Keratinocyte (primary cell): ENCODE measurements around the gene ARNT2. TPM values are rescaled to one million over a fixed set of nuclear protein-coding genes. Genes with fewer than 3 reads are reported as not detected.

Source experiments
- DNase-seq: peaks from one replicate; pipeline ENCODE4 v3.0.0-alpha.2; 2011; ENCODE audit warnings: low read depth, missing footprints, low spot score
- FAIRE-seq: peaks from 2 replicates; lab custom pipeline; 2011; peaks lifted over from hg19 to GRCh38; lab: Jason Lieb, UNC
- H2AFZ ChIP-seq: 2 replicates; pipeline ENCODE4 v1.6.0; 2012; ENCODE audit warnings: low read length, control low read depth, inconsistent platforms; ENCODE audit not compliant: control insufficient read depth
- H3K27ac ChIP-seq: 2 replicates; pipeline ENCODE4 v1.5.1; 2011; ENCODE audit warnings: low read length; ENCODE audit not compliant: control insufficient read depth, insufficient read depth
- H3K27me3 ChIP-seq: 3 replicates; pipeline ENCODE4 v1.6.0; 2011; ENCODE audit warnings: low read length; ENCODE audit not compliant: control insufficient read depth, insufficient read depth; ENCODE audit errors: extremely low read depth
- H3K36me3 ChIP-seq, 2 experiments: 2 replicates in 1 of 2; 3 replicates in 1 of 2; pipeline ENCODE4 v1.5.1; 2011; ENCODE audit warnings: low read length in 2 of 2, mild to moderate bottlenecking in 1 of 2; ENCODE audit not compliant: control insufficient read depth in 2 of 2, insufficient read depth in 2 of 2; ENCODE audit errors: extremely low read depth in 1 of 2
- H3K4me1 ChIP-seq: 3 replicates; pipeline ENCODE4 v1.5.1; 2011; ENCODE audit warnings: low read length; ENCODE audit not compliant: control insufficient read depth, insufficient read depth; ENCODE audit errors: extremely low read depth
- H3K4me2 ChIP-seq: 3 replicates; pipeline ENCODE4 v1.6.0; 2011; ENCODE audit warnings: low read depth, low read length; ENCODE audit not compliant: control insufficient read depth, insufficient read depth; ENCODE audit errors: extremely low read depth
- H3K4me3 ChIP-seq, 3 experiments: fragments of 200-600 bp in 1 of 3; sonication (generic) in 1 of 3; 2 replicates in 2 of 3; 3 replicates in 1 of 3; pipeline ENCODE4 v1.5.1; 2011 to 2016; ENCODE audit warnings: low read length in 3 of 3, mild to moderate bottlenecking in 3 of 3, control low read depth in 2 of 3, inconsistent platforms in 1 of 3, low read depth in 1 of 3, mixed read lengths in 1 of 3, mixed run types in 1 of 3, moderate library complexity in 1 of 3; ENCODE audit not compliant: control insufficient read depth in 2 of 3, insufficient read depth in 2 of 3; ENCODE audit errors: extremely low read depth in 1 of 3
- H3K79me2 ChIP-seq: 2 replicates; pipeline ENCODE4 v1.6.0; 2012; ENCODE audit warnings: low read length; ENCODE audit not compliant: control insufficient read depth, insufficient read depth
- H3K9ac ChIP-seq: 3 replicates; pipeline ENCODE4 v1.6.0; 2011; ENCODE audit warnings: low read length; ENCODE audit not compliant: control insufficient read depth, insufficient read depth; ENCODE audit errors: extremely low read depth
- H3K9me1 ChIP-seq: 3 replicates; pipeline ENCODE4 v1.6.0; 2011; ENCODE audit warnings: low read length; ENCODE audit not compliant: control insufficient read depth, insufficient read depth; ENCODE audit errors: extremely low read depth
- H3K9me3 ChIP-seq: 2 replicates; pipeline ENCODE4 v1.5.1; 2012; ENCODE audit warnings: low read depth, low read length; ENCODE audit not compliant: control insufficient read depth
- H4K20me1 ChIP-seq: 3 replicates; pipeline ENCODE4 v1.6.0; 2011; ENCODE audit warnings: low read length; ENCODE audit not compliant: control insufficient read depth, insufficient read depth; ENCODE audit errors: extremely low read depth
- CTCF ChIP-seq, 3 experiments: IDR thresholded peaks in 1 of 3; conservative IDR thresholded peaks in 1 of 3; optimal IDR thresholded peaks in 1 of 3; 2 replicates in 2 of 3; 3 replicates in 1 of 3; pipeline versions ENCODE3 to v1.5.1; 2011; ENCODE audit warnings: low read length in 3 of 3, mild to moderate bottlenecking in 3 of 3, moderate library complexity in 2 of 3, control low read depth in 1 of 3, inconsistent platforms in 1 of 3; ENCODE audit not compliant: insufficient read depth in 2 of 3; ENCODE audit errors: extremely low read depth in 1 of 3
- EZH2 ChIP-seq: IDR thresholded peaks from one replicate; pipeline ENCODE4 v1.6.1; 2012; ENCODE audit warnings: inconsistent platforms, mild to moderate bottlenecking, low read length, moderate library complexity
- dilution Hi-C: fragments of 300-500 bp; cut with MboI; formaldehyde crosslinking; loops from one replicate; pipeline ENCODE4 v1.7.0; 2020; ENCODE audit warnings: low sequenced_read_pairs; ENCODE audit not compliant: extremely low pct_ligation_motif_present
- polyA plus RNA-seq, 5 experiments: library from polyadenylated mRNA; depleted of rRNA in 3 of 5; stranded (reverse) in 3 of 5; stranded (forward) in 1 of 5; unstranded in 1 of 5; fragments of >200 nt; gene quantifications; 1 replicate in 1 of 5; 2 replicates in 3 of 5; 3 replicates in 1 of 5; pipeline versions ENCODE4 v1.2.1 to v1.2.3, GENCODE V29; 2011 to 2012; ENCODE audit warnings: missing spikeins in 2 of 5, low read depth in 1 of 5, low replicate concordance in 1 of 5

ARNT2 gene
- polyA plus RNA-seq, 1 donor (not counting 4 experiments of a cell fraction or from before 2014, with no cell fraction given): 0.16 TPM

- Histone ChIP-seq H3K9ac (no peak overlapping the region), H4K20me1 (no peaks in the 10 kb centered on the region), H3K9me1 (no peaks in the 10 kb centered on the region), H3K27me3 (peaks cover 5% of the 10 kb centered on the region), H2AFZ (no peak overlapping the region), H3K9me3 (no peaks in the 10 kb centered on the region), H3K27ac (no peak overlapping the region), H3K79me2 (no peaks in the 10 kb centered on the region), H3K4me3 (no peak overlapping the region), H3K4me1 (no peaks in the 10 kb centered on the region), H3K36me3 (no peaks in the 10 kb centered on the region), H3K4me2 (no peak overlapping the region)
- FAIRE-seq (no peak), DNase-seq (no peak)
- TF ChIP-seq EZH2: no peak
- TF ChIP-seq CTCF (optimal IDR thresholded peaks at IDR 0.05 in 1 of 3, IDR thresholded peaks at IDR 0.05 in 1 of 3, conservative IDR thresholded peaks at IDR 0.05 in 1 of 3; ENCODE audit: extremely low read depth in 1 of 3, insufficient read depth in 2 of 3, low read length in 3 of 3): no peak
- dilution Hi-C loops: no loop called here
Observed at GRCh38 chr15:80523746-80524145, 119.6 kb downstream of the ARNT2 start.

- no peaks in the 10 kb centered on the region for H3K9me1 ChIP-seq
- peaks cover 9% of the 10 kb centered on the region for H3K27me3 ChIP-seq
- no peak overlapping the region for H3K9ac ChIP-seq
- H3K27ac ChIP-seq: no peak overlapping the region
- DNase-seq (no peak), FAIRE-seq (no peak)
- H3K36me3 ChIP-seq: no peaks in the 10 kb centered on the region
- H3K4me3 ChIP-seq: no peak overlapping the region
- dilution Hi-C loops: no loop called here
- no peak overlapping the region for H2AFZ ChIP-seq
- TF ChIP-seq CTCF (optimal IDR thresholded peaks at IDR 0.05 in 1 of 3, IDR thresholded peaks at IDR 0.05 in 1 of 3, conservative IDR thresholded peaks at IDR 0.05 in 1 of 3; ENCODE audit: extremely low read depth in 1 of 3, insufficient read depth in 2 of 3, low read length in 3 of 3) (no peak), EZH2 (no peak)
- H3K4me1 ChIP-seq: no peaks in the 10 kb centered on the region
- H3K4me2 ChIP-seq: no peak overlapping the region
- no peaks in the 10 kb centered on the region for H3K9me3 ChIP-seq
- H4K20me1 ChIP-seq: no peaks in the 10 kb centered on the region
- no peaks in the 10 kb centered on the region for H3K79me2 ChIP-seq
Observed at GRCh38 chr15:80525853-80526252, 121.7 kb downstream of the ARNT2 start.
